ENCODE data around the gene C19orf67.

DNA sequence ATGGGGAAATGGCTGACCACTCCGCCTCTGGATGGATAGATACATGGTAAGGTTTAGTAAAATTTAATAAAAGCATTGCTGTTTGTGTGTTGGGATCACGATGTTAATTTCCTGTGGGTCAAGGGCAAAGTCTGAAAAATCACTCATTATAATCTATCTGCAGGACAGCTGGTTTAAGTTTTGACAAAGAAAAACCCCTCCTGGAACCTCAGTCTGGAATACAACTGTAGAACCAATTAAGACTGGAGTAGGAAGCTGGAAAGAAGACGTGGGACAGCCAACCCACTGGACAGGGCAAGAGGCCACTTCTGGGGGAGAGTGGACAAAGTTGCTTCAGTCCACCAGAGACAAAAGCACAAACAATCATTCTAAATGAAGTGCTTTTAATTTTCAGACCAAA lies 33.6 kb upstream of the C19orf67 start:
- no peak for TF ChIP-seq EZH2 (IDR thresholded peaks at IDR 0.05; ENCODE audit: insufficient read depth, low read length)
- TF ChIP-seq, protein P1, sequence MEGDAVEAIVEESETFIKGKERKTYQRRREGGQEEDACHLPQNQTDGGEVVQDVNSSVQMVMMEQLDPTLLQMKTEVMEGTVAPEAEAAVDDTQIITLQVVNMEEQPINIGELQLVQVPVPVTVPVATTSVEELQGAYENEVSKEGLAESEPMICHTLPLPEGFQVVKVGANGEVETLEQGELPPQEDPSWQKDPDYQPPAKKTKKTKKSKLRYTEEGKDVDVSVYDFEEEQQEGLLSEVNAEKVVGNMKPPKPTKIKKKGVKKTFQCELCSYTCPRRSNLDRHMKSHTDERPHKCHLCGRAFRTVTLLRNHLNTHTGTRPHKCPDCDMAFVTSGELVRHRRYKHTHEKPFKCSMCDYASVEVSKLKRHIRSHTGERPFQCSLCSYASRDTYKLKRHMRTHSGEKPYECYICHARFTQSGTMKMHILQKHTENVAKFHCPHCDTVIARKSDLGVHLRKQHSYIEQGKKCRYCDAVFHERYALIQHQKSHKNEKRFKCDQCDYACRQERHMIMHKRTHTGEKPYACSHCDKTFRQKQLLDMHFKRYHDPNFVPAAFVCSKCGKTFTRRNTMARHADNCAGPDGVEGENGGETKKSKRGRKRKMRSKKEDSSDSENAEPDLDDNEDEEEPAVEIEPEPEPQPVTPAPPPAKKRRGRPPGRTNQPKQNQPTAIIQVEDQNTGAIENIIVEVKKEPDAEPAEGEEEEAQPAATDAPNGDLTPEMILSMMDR (IDR thresholded peaks at IDR 0.05; ENCODE audit: insufficient read depth, low read depth, low read length) = no peak
